Measurements from ENCODE around the gene HLTF. TPM values are rescaled to one million over a fixed set of nuclear protein-coding genes. Genes with fewer than 3 reads are reported as not detected.
A peak's percentile ranks its signal among the peaks of the same experiment; 100 is the strongest.

The HLTF gene
- total and polyA plus RNA-seq, 2 of the 4 experiments (the other 2 are of a cell fraction), result 12.6 to 39.1 TPM

GRCh38 chr3:149085828-149086231 is 503 bp downstream of the HLTF start:
- Histone ChIP-seq H3K9ac (ENCODE audit: low read depth, low read length) (peak overlapping the region; percentile 66), H3K4me1 (ENCODE audit: control insufficient read depth, insufficient read depth, low read length) (0 out of 2 replicates have a peak, but pooled peaks cover 2% of the 10 kb centered on the region), H3K4me2 (ENCODE audit: low read depth, low read length) (peak overlapping the region; percentile 96), H2AK5ac (ENCODE audit: low read depth, low read length) (peak overlapping the region; percentile 24; the same call in 1 of the 2 replicates), H3K36me3 (ENCODE audit: control insufficient read depth, insufficient read depth, low read length) (peaks cover 3% of the 10 kb centered on the region), H2BK15ac (ENCODE audit: low read depth, low read length) (no peak overlapping the region), H3K23ac (ENCODE audit: low read depth, low read length) (peak overlapping the region; percentile 84), H2AFZ (replicated peaks; ENCODE audit: low read length, poor library complexity) (peak overlapping the region; percentile 95), H4K5ac (ENCODE audit: low read depth, low read length) (no peak overlapping the region), H3K9me3 (ENCODE audit: control insufficient read depth, insufficient read depth, low read length) (no peaks in the 10 kb centered on the region), H4K91ac (ENCODE audit: insufficient read depth, low read depth, low read length) (no peak overlapping the region), H3K79me1 (ENCODE audit: low read depth in 1 of 2, low read length in 2 of 2) (peaks cover 17 to 28% of the 10 kb centered on the region in 2 experiments), H2AK9ac (replicated peaks; ENCODE audit: low read depth, low read length, poor library complexity) (peak overlapping the region; percentile 67), H3K27me3 (ENCODE audit: control insufficient read depth, insufficient read depth, low read length) (no peaks in the 10 kb centered on the region), H3K4ac (ENCODE audit: low read depth, low read length) (peak overlapping the region; percentile 32; the same call in 1 of the 2 replicates), H4K8ac (ENCODE audit: low read depth in 2 of 2, low read length in 2 of 2) (no peak overlapping the region; a peak in 2 of 4 replicates), H3K9me1 (ENCODE audit: insufficient read depth, low read length) (no peaks in the 10 kb centered on the region), H3K4me3 (ENCODE audit: insufficient read depth, low read depth, low read length) (peak overlapping the region; percentile 79), H4K20me1 (ENCODE audit: insufficient read depth, low read length) (no peaks in the 10 kb centered on the region; the same call in 1 of the 2 replicates), H3K14ac (replicated peaks; ENCODE audit: low read depth, low read length) (peak overlapping the region; percentile 50; the same call in 1 of the 2 replicates), H2BK20ac (ENCODE audit: low read depth, low read length) (no peak overlapping the region), H2BK120ac (ENCODE audit: low read depth, low read length) (no peak overlapping the region), H3K27ac (ENCODE audit: insufficient read depth, low read length) (peak overlapping the region; percentile 68), H3K18ac (ENCODE audit: low read depth, low read length) (no peak overlapping the region), H2BK5ac (ENCODE audit: low read depth, low read length, poor library complexity, severe bottlenecking) (peak overlapping the region; percentile 55), H3K56ac (ENCODE audit: extremely low read depth, insufficient read depth, low read length) (no peak overlapping the region; the same call in 1 of the 2 replicates)
- TF ChIP-seq CTCF (conservative IDR thresholded peaks at IDR 0.05; ENCODE audit: low read depth, low read length), result no peak
- peak; percentile 17; the same call in 1 of the 2 replicates for TF ChIP-seq POLR2A (IDR thresholded peaks at IDR 0.05; ENCODE audit: low read depth, low read length)
- no TSS peak for BruUV-seq (replicated peaks)
- dilution Hi-C loops (cut with HindIII; ENCODE audit: low sequenced_read_pairs, unreplicated experiment) (no loop called here), intact Hi-C loops (cut with micrococcal nuclease) (no loop called here), in situ Hi-C loops (cut with MboI; ENCODE audit: low sequenced_read_pairs) (no loop called here)
- ATAC-seq (ENCODE audit: low read depth) (peak; percentile 42), DNase-seq (peak; percentile 42)
- WGBS, 2 experiments (ENCODE audit: extremely low coverage in 2 of 2, insufficient read length in 1 of 2), result 5% methylated on average over 10 of the region's 21 CpGs; no CpG with 5 or more reads in 1 of the 2 experiments
- ChIA-PET CTCF (no interaction called here), POLR2A (ENCODE audit: unreplicated experiment) (no interaction called here)

Data from IMR-90 (cell line).